HG03196 (cell line): ENCODE measurements around the gene SYT15B.
"Not testable (repeated sequence)": the region's sequence is repeated elsewhere in the genome, so short reads cannot be mapped to it uniquely, and the experiment has no call there.

Source experiments
- ATAC-seq: cut with Tn5 transposase; IDR thresholded peaks from one replicate; pipeline ENCODE4 v1.9.1; 2021; ENCODE audit not compliant: unreplicated experiment

SYT15B gene

DNA sequence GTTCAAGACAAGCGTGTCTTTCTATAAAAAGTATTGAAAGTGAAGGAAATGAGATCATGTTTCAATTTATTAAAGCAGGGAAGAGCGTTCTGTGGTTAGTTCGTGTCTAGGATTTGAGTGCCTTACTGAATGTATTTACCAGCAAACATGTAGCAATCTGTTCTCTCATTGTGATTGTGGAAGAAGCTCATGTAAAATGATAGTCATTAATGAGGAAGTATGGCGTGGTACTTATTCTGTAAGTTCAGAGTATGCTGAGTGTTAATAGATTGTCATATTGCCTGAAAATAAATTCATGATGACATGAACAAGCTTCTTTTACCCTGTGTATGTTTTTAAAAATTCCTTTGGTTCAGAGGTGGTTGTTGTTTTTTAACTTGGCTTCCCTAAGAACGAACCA is 32.5 kb downstream of the SYT15B start:
- not testable (repeated sequence) for ATAC-seq

DNA sequence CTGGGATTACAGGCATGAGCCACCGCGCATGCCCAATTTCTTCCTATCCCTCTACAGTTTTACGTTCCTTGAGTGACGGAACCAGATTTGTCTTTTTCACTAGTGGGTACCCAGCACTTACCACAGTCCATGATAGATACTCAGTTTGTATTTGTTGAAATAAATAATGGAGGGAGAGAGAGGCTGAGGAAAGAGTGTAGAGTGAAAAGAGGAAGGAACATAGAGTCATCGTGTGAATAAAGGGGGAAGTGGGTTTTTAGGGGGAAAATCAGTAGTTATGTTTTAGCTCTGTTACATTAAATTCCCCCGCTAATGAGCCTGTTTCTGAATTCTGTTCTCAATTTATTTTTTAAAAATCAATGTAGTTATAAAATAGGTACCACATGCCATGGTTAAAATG is 37.7 kb downstream of the SYT15B start:
- not testable (repeated sequence) for ATAC-seq

GRCh38 chr10:47725047-47725446 is 38.3 kb downstream of the SYT15B start:
- not testable (repeated sequence) for ATAC-seq

DNA sequence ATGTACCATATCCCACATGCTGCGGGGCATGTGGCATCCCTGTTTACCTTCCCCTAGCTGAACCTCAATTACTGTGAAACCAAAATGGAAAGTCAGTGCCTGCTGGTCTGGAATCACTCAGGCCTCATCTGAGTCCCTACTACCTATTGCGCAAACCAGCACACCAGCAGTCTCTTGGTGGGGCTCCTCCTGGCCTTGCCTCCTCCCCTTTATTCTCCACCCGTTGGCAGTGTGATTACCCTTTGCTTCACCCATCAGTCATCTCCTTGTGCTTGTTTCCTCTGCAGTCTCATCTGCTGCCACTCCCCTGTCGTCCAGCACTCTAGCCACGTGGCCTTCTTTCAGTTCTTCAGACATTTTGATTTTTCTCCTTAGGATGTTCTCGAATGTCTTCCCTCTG is 39.3 kb downstream of the SYT15B start:
- ATAC-seq = not testable (repeated sequence)

- not testable (repeated sequence) for ATAC-seq
Measured at GRCh38 chr10:47723362-47723761, 40.0 kb downstream of the SYT15B start.

DNA sequence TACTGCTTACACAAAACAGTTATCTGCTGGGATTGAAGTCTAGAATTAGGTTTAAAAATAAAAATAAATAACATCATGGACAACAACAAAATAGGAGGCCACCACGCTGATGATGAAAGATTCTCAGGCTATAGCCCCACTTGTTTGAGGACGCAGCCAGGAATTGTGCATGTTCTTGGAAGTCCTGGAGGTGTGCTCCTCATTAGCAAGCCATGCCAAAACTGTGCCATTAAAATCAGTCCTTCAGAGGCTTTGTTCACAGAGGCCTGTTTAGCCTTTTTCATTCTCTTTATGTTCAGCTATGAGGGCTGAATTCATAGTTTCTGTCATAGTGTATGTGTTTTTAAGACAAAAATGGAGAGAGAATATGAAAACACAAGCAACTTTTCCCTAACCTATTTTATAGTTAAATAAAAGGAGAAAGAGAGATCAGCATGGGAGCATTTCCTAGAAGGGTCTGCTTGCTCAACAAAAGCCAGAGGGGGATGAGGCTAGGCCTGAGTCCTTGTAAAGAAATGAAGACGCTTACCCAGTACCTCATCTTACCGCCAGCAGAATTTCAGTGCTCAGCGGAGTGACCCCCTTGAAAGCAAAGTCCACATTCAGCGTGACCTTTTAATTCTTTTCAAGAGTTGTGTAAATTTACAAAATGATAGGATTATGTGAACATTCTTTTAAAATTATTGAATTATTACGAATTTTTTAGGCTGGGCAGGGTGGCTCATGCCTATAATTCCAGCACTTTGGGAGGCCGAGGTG is 46.2 kb downstream of the SYT15B start:
- not testable (repeated sequence) for ATAC-seq
